WI38 (cell line): Measurements from ENCODE around the gene ABCB9.

Source experiments
- H3K4me3 ChIP-seq: 2 replicates; pipeline ENCODE4 v1.5.1; 2011; ENCODE audit warnings: low read depth, mild to moderate bottlenecking, control low read depth, low read length
- TF ChIP-seq, protein P1 (sequence below): IDR thresholded peaks from 2 replicates; pipeline ENCODE4 v1.5.1; 2012; ENCODE audit warnings: low read depth, mild to moderate bottlenecking, control low read depth, low read length

ABCB9 gene

GRCh38 chr12:122966743-122967550, 684 bp upstream of the ABCB9 start:
- TF ChIP-seq, protein P1, sequence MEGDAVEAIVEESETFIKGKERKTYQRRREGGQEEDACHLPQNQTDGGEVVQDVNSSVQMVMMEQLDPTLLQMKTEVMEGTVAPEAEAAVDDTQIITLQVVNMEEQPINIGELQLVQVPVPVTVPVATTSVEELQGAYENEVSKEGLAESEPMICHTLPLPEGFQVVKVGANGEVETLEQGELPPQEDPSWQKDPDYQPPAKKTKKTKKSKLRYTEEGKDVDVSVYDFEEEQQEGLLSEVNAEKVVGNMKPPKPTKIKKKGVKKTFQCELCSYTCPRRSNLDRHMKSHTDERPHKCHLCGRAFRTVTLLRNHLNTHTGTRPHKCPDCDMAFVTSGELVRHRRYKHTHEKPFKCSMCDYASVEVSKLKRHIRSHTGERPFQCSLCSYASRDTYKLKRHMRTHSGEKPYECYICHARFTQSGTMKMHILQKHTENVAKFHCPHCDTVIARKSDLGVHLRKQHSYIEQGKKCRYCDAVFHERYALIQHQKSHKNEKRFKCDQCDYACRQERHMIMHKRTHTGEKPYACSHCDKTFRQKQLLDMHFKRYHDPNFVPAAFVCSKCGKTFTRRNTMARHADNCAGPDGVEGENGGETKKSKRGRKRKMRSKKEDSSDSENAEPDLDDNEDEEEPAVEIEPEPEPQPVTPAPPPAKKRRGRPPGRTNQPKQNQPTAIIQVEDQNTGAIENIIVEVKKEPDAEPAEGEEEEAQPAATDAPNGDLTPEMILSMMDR = no peak
- no peak overlapping the region for H3K4me3 ChIP-seq

DNA sequence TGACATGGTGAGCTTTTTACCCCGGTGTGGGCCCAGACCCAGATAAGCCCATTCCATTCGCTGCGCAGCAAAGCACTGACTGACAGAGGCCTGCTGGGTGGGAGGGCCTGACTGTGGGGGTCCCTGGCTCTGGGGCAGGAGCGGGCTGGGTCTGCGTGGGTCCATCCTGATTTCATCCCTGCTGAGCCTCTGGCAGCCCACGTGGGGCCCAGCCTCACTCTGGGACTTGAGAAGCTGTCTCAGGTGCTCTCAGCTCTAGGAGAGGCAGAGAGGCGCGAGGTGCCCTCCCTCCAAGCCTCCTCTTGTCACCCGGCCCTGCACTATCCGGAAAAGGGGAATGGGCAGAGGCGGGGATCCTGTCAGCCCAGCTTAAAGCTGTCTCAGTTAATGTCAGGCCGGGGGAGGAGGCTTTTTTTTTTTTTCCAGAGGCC, 927 bp downstream of the ABCB9 start:
- H3K4me3 ChIP-seq = peak overlapping the region; percentile 67
- TF ChIP-seq, protein P1 = no peak

DNA sequence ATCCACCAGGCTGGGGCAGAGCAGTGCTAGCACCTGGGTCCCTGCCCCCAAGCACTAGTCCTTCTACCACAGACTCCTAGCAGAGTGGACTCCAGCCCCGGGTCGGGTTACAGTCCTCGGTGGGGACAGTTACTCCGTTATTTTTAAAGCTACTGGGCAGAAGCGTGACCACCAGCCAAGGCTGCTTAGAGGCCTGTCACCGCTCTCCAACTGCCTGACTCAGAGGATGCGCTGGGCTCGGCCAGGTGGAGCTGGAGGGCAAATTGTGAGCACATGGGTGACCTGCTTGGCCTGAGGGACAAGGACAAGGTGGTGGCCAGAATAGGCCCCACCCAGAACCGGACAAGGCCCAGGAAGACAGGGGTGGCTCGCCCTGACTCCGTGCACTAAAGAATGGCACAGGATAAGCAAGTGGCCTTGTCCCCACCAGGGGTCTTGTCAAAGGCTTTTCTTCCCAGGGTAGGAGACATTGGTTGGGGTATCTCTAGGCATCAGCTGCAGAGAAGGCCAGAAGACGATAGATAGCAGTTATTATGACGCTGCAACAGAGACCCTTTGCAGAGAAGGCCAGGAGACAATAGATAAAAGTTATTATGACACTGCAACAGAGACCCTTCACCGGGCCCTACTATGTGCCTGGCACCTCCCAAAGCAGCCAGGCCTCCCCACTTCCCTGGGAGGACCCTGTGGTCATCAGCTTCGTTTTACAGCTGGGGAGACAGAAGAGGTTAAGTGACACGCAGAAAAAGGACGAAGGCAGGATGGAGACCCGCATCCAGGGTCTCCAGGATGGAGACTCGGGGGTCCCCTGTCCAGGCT, 1.6 kb downstream of the ABCB9 start:
- H3K4me3 ChIP-seq = no peak overlapping the region
- TF ChIP-seq, protein P1 = no peak

DNA sequence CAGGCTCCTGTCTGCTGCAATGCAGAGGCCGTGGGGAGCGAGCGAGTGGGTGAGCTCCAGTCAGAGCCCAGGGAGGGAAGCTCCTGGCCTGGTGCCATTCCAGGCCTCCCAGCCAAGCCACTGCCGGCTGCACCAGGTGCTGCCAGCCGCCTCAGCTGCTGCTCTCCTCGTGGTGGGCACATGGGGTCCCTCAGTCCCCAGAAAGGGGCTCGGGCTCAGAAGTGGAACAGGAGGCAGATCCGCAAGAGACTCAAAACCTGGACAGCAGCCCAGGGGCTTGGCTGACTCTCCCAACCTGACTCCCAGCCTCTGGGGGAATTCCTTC, 2.4 kb downstream of the ABCB9 start:
- H3K4me3 ChIP-seq = no peak overlapping the region
- TF ChIP-seq, protein P1 = no peak

GRCh38 chr12:122961531-122962329, 4.5 kb downstream of the ABCB9 start:
- TF ChIP-seq, protein P1 = no peak
- no peak overlapping the region for H3K4me3 ChIP-seq

- no peak overlapping the region for H3K4me3 ChIP-seq
- TF ChIP-seq, protein P1 = no peak
Observed at GRCh38 chr12:122960193-122960569, 6.1 kb downstream of the ABCB9 start.
